ENCODE results near the gene CD300C. TPM values are rescaled to one million over a fixed set of nuclear protein-coding genes. Genes with fewer than 3 reads are reported as not detected.
A peak's percentile ranks its signal among the peaks of the same experiment; 100 is the strongest.

CD300C gene
- total and polyA plus RNA-seq, 2 experiments from 2014 or later, result 0.76 to 1.4 TPM

- H2AFZ ChIP-seq, result no peak overlapping the region
Measured at GRCh38 chr17:74571621-74572270, 25.8 kb upstream of the CD300C start.

GRCh38 chr17:74569020-74570003 is 23.4 kb upstream of the CD300C start:
- Histone ChIP-seq H3K79me2 (ENCODE audit: insufficient read depth) (no peaks in the 10 kb centered on the region), H3K9me2 (ENCODE audit: insufficient read depth) (no peaks in the 10 kb centered on the region), H3K36me3 (ENCODE audit: low read depth) (no peaks in the 10 kb centered on the region), H4K20me1 (ENCODE audit: insufficient read depth) (no peaks in the 10 kb centered on the region), H3K9ac (peak overlapping the region; percentile 55), H3K9me3 (ENCODE audit: low read depth) (no peaks in the 10 kb centered on the region), H3K27ac (peak overlapping the region; percentile 65), H3F3A (ENCODE audit: insufficient read depth) (peaks cover 4% of the 10 kb centered on the region; the same call in 1 of the 2 replicates), H3K27me3 (replicated peaks; ENCODE audit: insufficient read depth) (0 out of 2 replicates have a peak, but pooled peaks cover 4% of the 10 kb centered on the region), H3K4me2 (ENCODE audit: unreplicated experiment) (peak overlapping the region; percentile 28), H2AFZ (no peak overlapping the region), H3K4me1 (ENCODE audit: insufficient read depth) (peaks cover 5% of the 10 kb centered on the region), H3K4me3 (no peak overlapping the region)
- no peak for TF ChIP-seq EZH2 (IDR thresholded peaks at IDR 0.05; ENCODE audit: insufficient read depth, poor library complexity, severe bottlenecking)
- TF ChIP-seq EZH2phosphoT487 (IDR thresholded peaks at IDR 0.05; ENCODE audit: insufficient read depth, low read depth), result no peak
- peak; percentile 98 for DNase-seq
- in situ Hi-C loops (cut with MboI), result no loop called here
- 41% methylated on average over 32 of the region's 32 CpGs for WGBS, 2 experiments (ENCODE audit: low coverage in 1 of 2, low lambda C conversion rate in 2 of 2, missing lambda C conversion rate in 2 of 2)

More at GRCh38 chr17:74571621-74572270, 25.8 kb upstream of the CD300C start:
- no peak for DNase-seq
- Histone ChIP-seq H3K36me3 (ENCODE audit: low read depth) (no peaks in the 10 kb centered on the region), H3K27ac (no peak overlapping the region), H4K20me1 (ENCODE audit: insufficient read depth) (no peaks in the 10 kb centered on the region), H3K4me2 (ENCODE audit: unreplicated experiment) (no peak overlapping the region), H3K27me3 (replicated peaks; ENCODE audit: insufficient read depth) (no peaks in the 10 kb centered on the region), H3F3A (ENCODE audit: insufficient read depth) (peaks cover 4% of the 10 kb centered on the region; the same call in 1 of the 2 replicates), H3K9me2 (ENCODE audit: insufficient read depth) (no peaks in the 10 kb centered on the region), H3K9me3 (ENCODE audit: low read depth) (no peaks in the 10 kb centered on the region), H3K9ac (no peak overlapping the region), H3K4me3 (no peak overlapping the region), H3K79me2 (ENCODE audit: insufficient read depth) (no peaks in the 10 kb centered on the region), H3K4me1 (ENCODE audit: insufficient read depth) (peaks cover 5% of the 10 kb centered on the region)
- in situ Hi-C loops (cut with MboI), result no loop called here
- WGBS, 2 experiments (ENCODE audit: low coverage in 1 of 2, low lambda C conversion rate in 2 of 2, missing lambda C conversion rate in 2 of 2), result 42 to 62% methylated on average over 4 of the region's 4 CpGs
- TF ChIP-seq EZH2 (IDR thresholded peaks at IDR 0.05; ENCODE audit: insufficient read depth, poor library complexity, severe bottlenecking) (no peak), EZH2phosphoT487 (IDR thresholded peaks at IDR 0.05; ENCODE audit: insufficient read depth, low read depth) (no peak)

GRCh38 chr17:74568106-74568873 is 22.4 kb upstream of the CD300C start:
- in situ Hi-C loops (cut with MboI), result no loop called here
- no peaks in the 10 kb centered on the region for H3K36me3 ChIP-seq (ENCODE audit: low read depth)
- H4K20me1 ChIP-seq (ENCODE audit: insufficient read depth), result no peaks in the 10 kb centered on the region
- no peak overlapping the region for H3K9ac ChIP-seq
- peaks cover 4% of the 10 kb centered on the region; the same call in 1 of the 2 replicates for H3F3A ChIP-seq (ENCODE audit: insufficient read depth)
- no peak overlapping the region for H3K4me3 ChIP-seq
- no peaks in the 10 kb centered on the region for H3K9me2 ChIP-seq (ENCODE audit: insufficient read depth)
- no peak overlapping the region for H2AFZ ChIP-seq
- 57 to 86% methylated on average over 4 of the region's 4 CpGs for WGBS, 2 experiments (ENCODE audit: low coverage in 1 of 2, low lambda C conversion rate in 2 of 2, missing lambda C conversion rate in 2 of 2)
- no peak overlapping the region for H3K4me2 ChIP-seq (ENCODE audit: unreplicated experiment)
- no peaks in the 10 kb centered on the region for H3K9me3 ChIP-seq (ENCODE audit: low read depth)
- H3K79me2 ChIP-seq (ENCODE audit: insufficient read depth), result no peaks in the 10 kb centered on the region
- H3K4me1 ChIP-seq (ENCODE audit: insufficient read depth), result peaks cover 5% of the 10 kb centered on the region
- TF ChIP-seq EZH2 (IDR thresholded peaks at IDR 0.05; ENCODE audit: insufficient read depth, poor library complexity, severe bottlenecking), result no peak
- no peak for TF ChIP-seq EZH2phosphoT487 (IDR thresholded peaks at IDR 0.05; ENCODE audit: insufficient read depth, low read depth)
- no peak overlapping the region for H3K27ac ChIP-seq
- DNase-seq, result no peak
- 0 out of 2 replicates have a peak, but pooled peaks cover 4% of the 10 kb centered on the region for H3K27me3 ChIP-seq (replicated peaks; ENCODE audit: insufficient read depth)

DNA sequence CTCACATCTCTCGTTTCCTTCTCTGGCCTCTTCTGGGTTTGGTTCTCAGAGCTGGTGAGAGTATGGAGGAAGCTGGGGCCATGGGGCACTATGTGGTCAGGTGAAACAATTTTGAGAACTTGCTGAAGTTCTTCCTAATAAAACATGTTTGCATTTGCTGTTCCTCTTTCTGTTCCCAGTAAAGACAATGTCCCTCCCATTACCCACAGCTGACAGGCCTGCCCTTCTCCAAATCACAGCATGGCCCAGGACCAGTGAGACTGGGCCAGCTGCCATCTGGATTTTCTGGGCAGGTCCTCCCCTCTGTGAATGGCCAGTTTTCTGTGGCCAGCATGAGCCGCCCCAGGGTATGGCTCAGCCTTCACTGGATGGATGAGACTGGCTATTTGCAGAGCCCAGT is 21.5 kb upstream of the CD300C start, which contains the start of gene CD300H:
TSS of gene CD300H (minus strand) at position 113 of the 400 bp plus-strand sequence.
- H3K4me3 ChIP-seq, result no peak within 1 kb of the TSS
- no peaks in the 10 kb centered on the region for H4K20me1 ChIP-seq (ENCODE audit: insufficient read depth)
- no peak within 1 kb of the TSS for H3K4me2 ChIP-seq (ENCODE audit: unreplicated experiment)
- no peaks in the 10 kb centered on the region for H3K9me3 ChIP-seq (ENCODE audit: low read depth)
- no peaks in the 10 kb centered on the region for H3K36me3 ChIP-seq (ENCODE audit: low read depth)
- no peak for TF ChIP-seq EZH2phosphoT487 (IDR thresholded peaks at IDR 0.05; ENCODE audit: insufficient read depth, low read depth)
- H3K27me3 ChIP-seq (replicated peaks; ENCODE audit: insufficient read depth), result 0 out of 2 replicates have a peak, but pooled peaks cover 4% of the 10 kb centered on the region
- in situ Hi-C loops (cut with MboI), result no loop called here
- no peak within 1 kb of the TSS for H3K9ac ChIP-seq
- no peak within 1 kb of the TSS for H2AFZ ChIP-seq
- peaks cover 4% of the 10 kb centered on the region; the same call in 1 of the 2 replicates for H3F3A ChIP-seq (ENCODE audit: insufficient read depth)
- H3K9me2 ChIP-seq (ENCODE audit: insufficient read depth), result no peaks in the 10 kb centered on the region
- H3K27ac ChIP-seq, result no peak within 1 kb of the TSS
- H3K79me2 ChIP-seq (ENCODE audit: insufficient read depth), result no peaks in the 10 kb centered on the region
- DNase-seq, result no peak
- peaks cover 5% of the 10 kb centered on the region for H3K4me1 ChIP-seq (ENCODE audit: insufficient read depth)
- 72 to 87% methylated on average over 2 of the region's 2 CpGs for WGBS, 2 experiments (ENCODE audit: low coverage in 1 of 2, low lambda C conversion rate in 2 of 2, missing lambda C conversion rate in 2 of 2)
